ENCODE measurements around the gene SMOC2. TPM values are rescaled to one million over a fixed set of nuclear protein-coding genes. Genes with fewer than 3 reads are reported as not detected.

SMOC2 gene
- polyA plus RNA-seq, 1 donor (not counting 4 experiments of a cell fraction or from before 2014, with no cell fraction given): 1.1 TPM

DNA sequence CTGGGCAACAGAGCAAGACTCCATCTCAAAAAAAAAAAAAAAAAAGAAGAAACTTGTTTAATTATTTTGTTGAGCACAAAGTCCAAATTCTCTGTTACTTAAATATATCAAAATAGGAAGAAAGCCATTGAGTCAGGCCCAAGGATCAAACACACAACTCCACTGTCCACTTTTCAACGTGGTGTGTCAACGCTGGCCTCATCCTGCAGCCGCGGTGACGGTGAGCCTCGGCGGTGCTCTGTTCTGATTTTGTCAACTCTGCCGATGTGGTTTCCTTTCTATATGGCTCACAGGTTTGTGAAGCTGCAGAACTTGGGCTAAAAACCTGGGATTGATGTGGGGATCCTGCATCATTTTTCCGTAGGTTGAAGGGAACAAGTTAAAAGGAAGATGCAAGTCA lies 3.2 kb upstream of the SMOC2 start:
- Histone ChIP-seq H3K79me2 (ENCODE audit: control insufficient read depth, insufficient read depth, low read length) (no peaks in the 10 kb centered on the region), H3K4me1 (ENCODE audit: control insufficient read depth, extremely low read depth, insufficient read depth, low read length) (peaks cover 5% of the 10 kb centered on the region), H3K9me1 (ENCODE audit: control insufficient read depth, extremely low read depth, insufficient read depth, low read length) (no peaks in the 10 kb centered on the region), H3K36me3 (ENCODE audit: control insufficient read depth in 2 of 2, extremely low read depth in 1 of 2, insufficient read depth in 2 of 2, low read length in 2 of 2) (no peaks in the 10 kb centered on the region), H3K9me3 (ENCODE audit: control insufficient read depth, low read depth, low read length) (no peaks in the 10 kb centered on the region), H2AFZ (ENCODE audit: control insufficient read depth, low read length) (no peak overlapping the region), H3K9ac (ENCODE audit: control insufficient read depth, extremely low read depth, insufficient read depth, low read length) (no peak overlapping the region), H3K4me3 (ENCODE audit: control insufficient read depth in 2 of 3, extremely low read depth in 1 of 3, insufficient read depth in 2 of 3, low read depth in 1 of 3, low read length in 3 of 3) (no peak overlapping the region), H3K27ac (ENCODE audit: control insufficient read depth, insufficient read depth, low read length) (no peak overlapping the region), H4K20me1 (ENCODE audit: control insufficient read depth, extremely low read depth, insufficient read depth, low read length) (no peaks in the 10 kb centered on the region), H3K27me3 (ENCODE audit: control insufficient read depth, extremely low read depth, insufficient read depth, low read length) (peaks cover 44% of the 10 kb centered on the region), H3K4me2 (ENCODE audit: control insufficient read depth, extremely low read depth, insufficient read depth, low read depth, low read length) (no peak overlapping the region)
- no peak for DNase-seq (ENCODE audit: low read depth, low spot score)
- dilution Hi-C loops (cut with MboI; ENCODE audit: extremely low pct_ligation_motif_present, low sequenced_read_pairs): no loop called here
- TF ChIP-seq, protein P1, sequence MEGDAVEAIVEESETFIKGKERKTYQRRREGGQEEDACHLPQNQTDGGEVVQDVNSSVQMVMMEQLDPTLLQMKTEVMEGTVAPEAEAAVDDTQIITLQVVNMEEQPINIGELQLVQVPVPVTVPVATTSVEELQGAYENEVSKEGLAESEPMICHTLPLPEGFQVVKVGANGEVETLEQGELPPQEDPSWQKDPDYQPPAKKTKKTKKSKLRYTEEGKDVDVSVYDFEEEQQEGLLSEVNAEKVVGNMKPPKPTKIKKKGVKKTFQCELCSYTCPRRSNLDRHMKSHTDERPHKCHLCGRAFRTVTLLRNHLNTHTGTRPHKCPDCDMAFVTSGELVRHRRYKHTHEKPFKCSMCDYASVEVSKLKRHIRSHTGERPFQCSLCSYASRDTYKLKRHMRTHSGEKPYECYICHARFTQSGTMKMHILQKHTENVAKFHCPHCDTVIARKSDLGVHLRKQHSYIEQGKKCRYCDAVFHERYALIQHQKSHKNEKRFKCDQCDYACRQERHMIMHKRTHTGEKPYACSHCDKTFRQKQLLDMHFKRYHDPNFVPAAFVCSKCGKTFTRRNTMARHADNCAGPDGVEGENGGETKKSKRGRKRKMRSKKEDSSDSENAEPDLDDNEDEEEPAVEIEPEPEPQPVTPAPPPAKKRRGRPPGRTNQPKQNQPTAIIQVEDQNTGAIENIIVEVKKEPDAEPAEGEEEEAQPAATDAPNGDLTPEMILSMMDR (optimal IDR thresholded peaks at IDR 0.05 in 1 of 3, IDR thresholded peaks at IDR 0.05 in 1 of 3, conservative IDR thresholded peaks at IDR 0.05 in 1 of 3; ENCODE audit: extremely low read depth in 1 of 3, insufficient read depth in 2 of 3, low read length in 3 of 3): no peak
- no peak for TF ChIP-seq EZH2 (IDR thresholded peaks at IDR 0.05; ENCODE audit: low read length)
- FAIRE-seq: no peak

DNA sequence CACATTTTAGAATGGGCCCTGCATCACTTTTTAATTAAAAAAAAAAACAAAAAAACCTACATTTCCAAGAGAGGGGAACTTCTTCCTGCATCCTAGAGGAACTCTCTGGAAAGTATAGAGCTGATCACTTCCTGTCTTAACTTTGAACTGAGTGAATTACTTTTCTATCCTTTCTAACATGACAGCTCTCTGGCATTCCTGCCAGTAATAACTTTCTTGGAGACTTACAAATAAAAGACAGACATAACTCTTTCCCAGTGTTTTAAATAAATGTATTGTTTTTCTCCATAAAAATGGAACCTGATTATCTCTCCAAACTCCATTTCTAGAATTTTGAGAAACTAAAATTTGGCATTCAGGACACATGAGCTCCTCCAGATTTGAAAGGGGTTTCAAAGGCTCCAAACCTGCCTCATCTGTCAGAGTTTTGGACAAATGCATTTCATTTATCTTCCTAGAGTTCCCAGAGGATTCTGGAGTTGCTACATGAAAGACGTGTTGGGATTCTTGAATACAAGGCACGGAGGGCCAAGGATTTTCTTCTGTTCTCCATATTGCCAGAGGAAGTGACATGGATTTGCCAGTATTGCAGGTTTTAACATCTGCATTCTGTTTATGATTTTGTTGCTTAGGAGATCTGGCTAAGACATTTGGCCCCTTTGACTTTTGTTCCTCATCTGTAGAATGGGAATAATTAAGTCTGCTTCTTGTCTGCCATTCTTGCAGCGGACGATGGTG lies 2.0 kb upstream of the SMOC2 start:
- H3K79me2 ChIP-seq (ENCODE audit: control insufficient read depth, insufficient read depth, low read length): no peaks in the 10 kb centered on the region
- no peak overlapping the region for H2AFZ ChIP-seq (ENCODE audit: control insufficient read depth, low read length)
- H3K9me3 ChIP-seq (ENCODE audit: control insufficient read depth, low read depth, low read length): no peaks in the 10 kb centered on the region
- H3K36me3 ChIP-seq (ENCODE audit: control insufficient read depth in 2 of 2, extremely low read depth in 1 of 2, insufficient read depth in 2 of 2, low read length in 2 of 2): no peaks in the 10 kb centered on the region
- TF ChIP-seq, protein P1 (optimal IDR thresholded peaks at IDR 0.05 in 1 of 3, IDR thresholded peaks at IDR 0.05 in 1 of 3, conservative IDR thresholded peaks at IDR 0.05 in 1 of 3; ENCODE audit: extremely low read depth in 1 of 3, insufficient read depth in 2 of 3, low read length in 3 of 3): no peak
- no peak for TF ChIP-seq EZH2 (IDR thresholded peaks at IDR 0.05; ENCODE audit: low read length)
- H3K4me3 ChIP-seq (ENCODE audit: control insufficient read depth in 2 of 3, extremely low read depth in 1 of 3, insufficient read depth in 2 of 3, low read depth in 1 of 3, low read length in 3 of 3): no peak overlapping the region
- FAIRE-seq: no peak
- no peak overlapping the region for H3K9ac ChIP-seq (ENCODE audit: control insufficient read depth, extremely low read depth, insufficient read depth, low read length)
- H3K27me3 ChIP-seq (ENCODE audit: control insufficient read depth, extremely low read depth, insufficient read depth, low read length): peaks cover 47% of the 10 kb centered on the region
- dilution Hi-C loops (cut with MboI; ENCODE audit: extremely low pct_ligation_motif_present, low sequenced_read_pairs): no loop called here
- no peak for DNase-seq (ENCODE audit: low read depth, low spot score)
- peaks cover under 1% of the 10 kb centered on the region for H3K4me1 ChIP-seq (ENCODE audit: control insufficient read depth, extremely low read depth, insufficient read depth, low read length)
- H3K9me1 ChIP-seq (ENCODE audit: control insufficient read depth, extremely low read depth, insufficient read depth, low read length): no peaks in the 10 kb centered on the region
- no peak overlapping the region for H3K4me2 ChIP-seq (ENCODE audit: control insufficient read depth, extremely low read depth, insufficient read depth, low read depth, low read length)
- H4K20me1 ChIP-seq (ENCODE audit: control insufficient read depth, extremely low read depth, insufficient read depth, low read length): no peaks in the 10 kb centered on the region
- no peak overlapping the region for H3K27ac ChIP-seq (ENCODE audit: control insufficient read depth, insufficient read depth, low read length)
